ENCODE results near the gene TANGO6.

TANGO6 gene

GRCh38 chr16:68843482-68844210, at the start of gene TANGO6:
TSS of gene TANGO6 (plus strand) at chr16:68843531. CDS start at chr16:68843618, 87 bp downstream.
- peak; percentile 81 to 88 for DNase-seq (ENCODE audit: low read depth in 1 of 2, low spot score in 1 of 2)

DNA sequence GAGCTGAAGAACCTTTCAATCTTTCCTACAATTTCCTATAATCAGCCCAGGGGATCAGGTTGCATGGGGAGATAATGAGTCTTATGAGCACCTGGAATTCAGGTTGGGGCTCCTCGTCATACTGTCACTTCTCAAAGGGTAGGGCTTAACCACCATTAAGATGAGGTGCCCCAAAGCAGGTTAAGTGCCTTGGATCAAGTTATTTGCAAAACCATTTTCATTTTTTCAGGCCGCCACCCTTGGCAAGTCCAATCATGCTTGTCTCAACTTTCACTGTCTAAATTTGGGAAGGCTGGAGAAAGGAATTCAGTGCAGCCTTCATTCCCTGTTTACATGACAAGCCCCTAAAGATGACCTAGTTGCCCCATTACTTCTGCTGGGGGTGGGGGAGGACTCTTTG, 44.9 kb upstream of the TANGO6 start:
- DNase-seq (ENCODE audit: low read depth in 1 of 2, low spot score in 1 of 2), result no peak

DNA sequence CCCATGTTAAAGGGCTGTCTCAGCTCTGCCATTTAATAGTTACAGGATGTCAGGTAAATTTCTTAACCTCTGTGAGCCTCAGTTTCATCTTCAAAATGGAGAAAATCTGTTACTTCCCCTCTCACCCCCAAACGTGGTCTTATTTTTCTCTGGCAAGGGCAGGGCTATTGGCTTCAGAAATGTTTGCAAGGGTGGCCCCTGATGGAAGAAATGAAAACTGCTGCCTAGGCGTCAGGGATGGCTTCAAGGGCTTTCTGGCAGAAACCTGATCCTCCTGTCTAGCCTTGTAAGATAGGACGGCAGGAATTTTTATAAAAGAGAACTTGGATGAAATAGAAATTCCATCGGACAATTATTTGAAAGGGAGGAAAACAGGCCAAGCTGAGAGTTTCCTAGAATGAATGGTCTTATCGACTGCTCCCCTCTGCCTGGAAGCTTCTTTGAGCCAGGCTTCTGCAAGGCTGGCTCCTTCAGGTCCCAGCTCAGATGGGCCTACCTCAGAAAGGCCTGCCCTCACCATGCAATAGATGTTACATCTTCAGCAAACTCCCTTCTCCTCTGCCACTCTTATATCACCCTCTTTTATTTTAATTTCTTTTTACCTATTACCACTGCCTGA, 43.0 kb upstream of the TANGO6 start:
- peak in 1 of 2 donors; percentile 13 for DNase-seq (ENCODE audit: low read depth in 1 of 2, low spot score in 1 of 2)

- DNase-seq (ENCODE audit: low read depth in 1 of 2, low spot score in 1 of 2), result no peak
Observed at GRCh38 chr16:68802190-68802589, 41.1 kb upstream of the TANGO6 start.

- no peak for DNase-seq (ENCODE audit: low read depth in 1 of 2, low spot score in 1 of 2)
Observed at GRCh38 chr16:68806422-68806821, 36.9 kb upstream of the TANGO6 start.

DNA sequence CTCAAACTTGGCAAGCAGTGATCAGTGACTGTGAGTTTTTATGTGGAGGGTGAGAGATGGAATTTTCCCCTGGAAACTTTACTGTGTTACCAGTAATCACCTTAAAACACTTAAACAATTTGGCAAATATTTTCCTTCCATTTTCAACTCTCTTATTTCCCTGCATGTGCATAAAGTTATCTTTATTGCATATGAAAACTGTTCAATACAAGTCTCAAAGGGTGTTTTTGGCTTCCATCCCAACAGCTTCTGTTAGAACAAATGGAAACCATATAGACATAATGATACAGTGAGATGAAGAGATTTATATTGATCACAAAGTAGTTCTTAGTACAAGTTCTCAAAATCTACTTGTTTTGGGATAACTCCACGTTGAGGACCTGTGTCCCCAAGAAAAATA, 36.4 kb upstream of the TANGO6 start:
- no peak for DNase-seq (ENCODE audit: low read depth in 1 of 2, low spot score in 1 of 2)

DNA sequence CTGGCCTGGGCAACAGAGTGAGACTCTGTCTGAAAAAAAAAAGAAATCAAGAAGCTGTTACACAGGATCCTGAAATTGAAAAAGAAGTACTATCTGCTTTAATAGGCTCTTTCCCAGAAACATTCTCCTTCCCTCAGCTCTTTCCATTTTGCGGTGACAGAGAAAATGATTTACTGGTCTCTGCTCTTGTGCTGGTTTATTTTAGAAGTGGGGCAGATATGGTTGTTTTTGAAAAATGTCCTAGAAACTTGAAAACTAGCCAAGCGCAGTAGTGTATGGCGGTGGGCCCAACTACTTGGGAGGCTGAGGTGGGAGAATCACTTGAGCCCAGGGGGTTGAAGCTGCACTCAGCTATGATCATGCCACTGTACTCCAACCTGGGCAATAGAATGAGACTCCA, 28.8 kb upstream of the TANGO6 start:
- DNase-seq (ENCODE audit: low read depth in 1 of 2, low spot score in 1 of 2), result no peak

DNA sequence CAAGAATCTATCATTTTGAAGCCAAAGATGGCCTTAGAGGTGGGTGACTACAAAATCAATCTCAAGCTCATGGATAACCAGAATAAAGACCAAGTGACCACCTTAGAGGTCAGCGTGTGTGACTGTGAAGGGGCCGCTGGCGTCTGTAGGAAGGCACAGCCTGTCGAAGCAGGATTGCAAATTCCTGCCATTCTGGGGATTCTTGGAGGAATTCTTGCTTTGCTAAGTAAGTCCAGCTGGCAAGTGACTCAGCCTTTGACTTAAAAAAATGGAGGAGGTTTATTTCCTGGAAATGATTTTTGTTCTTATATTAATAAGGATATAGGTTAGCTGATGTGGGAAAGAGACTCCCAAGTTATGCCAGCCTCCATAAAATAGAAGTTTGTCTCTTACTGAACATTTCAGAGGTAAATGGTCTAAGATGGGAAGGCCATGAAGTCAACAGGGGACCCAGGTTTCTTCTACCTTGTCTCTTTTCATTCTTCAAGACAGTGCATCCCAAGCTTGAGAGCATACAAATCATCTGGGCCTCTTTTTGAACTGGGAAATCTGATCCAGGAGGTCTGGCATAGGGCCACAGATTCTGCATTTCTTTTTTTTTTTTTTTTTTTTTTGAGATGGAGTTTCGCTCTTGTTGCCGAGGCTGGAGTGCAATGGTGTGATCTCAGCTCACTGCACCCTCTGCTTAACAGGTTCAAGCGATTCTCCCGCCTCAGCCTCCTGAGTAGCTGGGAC, 19.8 kb upstream of the TANGO6 start:
- DNase-seq (ENCODE audit: low read depth in 1 of 2, low spot score in 1 of 2), result no peak

GRCh38 chr16:68825427-68825826, 17.9 kb upstream of the TANGO6 start:
- DNase-seq (ENCODE audit: low read depth in 1 of 2, low spot score in 1 of 2), result no peak

GRCh38 chr16:68826652-68827051, 16.7 kb upstream of the TANGO6 start:
- DNase-seq (ENCODE audit: low read depth in 1 of 2, low spot score in 1 of 2), result no peak

DNA sequence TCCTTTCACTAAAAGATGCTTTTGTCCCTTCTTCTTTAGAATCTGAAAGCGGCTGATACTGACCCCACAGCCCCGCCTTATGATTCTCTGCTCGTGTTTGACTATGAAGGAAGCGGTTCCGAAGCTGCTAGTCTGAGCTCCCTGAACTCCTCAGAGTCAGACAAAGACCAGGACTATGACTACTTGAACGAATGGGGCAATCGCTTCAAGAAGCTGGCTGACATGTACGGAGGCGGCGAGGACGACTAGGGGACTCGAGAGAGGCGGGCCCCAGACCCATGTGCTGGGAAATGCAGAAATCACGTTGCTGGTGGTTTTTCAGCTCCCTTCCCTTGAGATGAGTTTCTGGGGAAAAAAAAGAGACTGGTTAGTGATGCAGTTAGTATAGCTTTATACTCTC, 10.1 kb upstream of the TANGO6 start:
- no peak for DNase-seq (ENCODE audit: low read depth in 1 of 2, low spot score in 1 of 2)

DNA sequence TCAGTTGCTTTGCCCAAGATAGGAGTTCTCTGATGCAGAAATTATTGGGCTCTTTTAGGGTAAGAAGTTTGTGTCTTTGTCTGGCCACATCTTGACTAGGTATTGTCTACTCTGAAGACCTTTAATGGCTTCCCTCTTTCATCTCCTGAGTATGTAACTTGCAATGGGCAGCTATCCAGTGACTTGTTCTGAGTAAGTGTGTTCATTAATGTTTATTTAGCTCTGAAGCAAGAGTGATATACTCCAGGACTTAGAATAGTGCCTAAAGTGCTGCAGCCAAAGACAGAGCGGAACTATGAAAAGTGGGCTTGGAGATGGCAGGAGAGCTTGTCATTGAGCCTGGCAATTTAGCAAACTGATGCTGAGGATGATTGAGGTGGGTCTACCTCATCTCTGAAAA, 8.8 kb upstream of the TANGO6 start:
- DNase-seq (ENCODE audit: low read depth in 1 of 2, low spot score in 1 of 2), result no peak

- DNase-seq (ENCODE audit: low read depth in 1 of 2, low spot score in 1 of 2), result no peak
Observed at GRCh38 chr16:68835970-68836369, 7.4 kb upstream of the TANGO6 start.

GRCh38 chr16:68839831-68840230, 3.5 kb upstream of the TANGO6 start:
- DNase-seq (ENCODE audit: low read depth in 1 of 2, low spot score in 1 of 2), result no peak

DNA sequence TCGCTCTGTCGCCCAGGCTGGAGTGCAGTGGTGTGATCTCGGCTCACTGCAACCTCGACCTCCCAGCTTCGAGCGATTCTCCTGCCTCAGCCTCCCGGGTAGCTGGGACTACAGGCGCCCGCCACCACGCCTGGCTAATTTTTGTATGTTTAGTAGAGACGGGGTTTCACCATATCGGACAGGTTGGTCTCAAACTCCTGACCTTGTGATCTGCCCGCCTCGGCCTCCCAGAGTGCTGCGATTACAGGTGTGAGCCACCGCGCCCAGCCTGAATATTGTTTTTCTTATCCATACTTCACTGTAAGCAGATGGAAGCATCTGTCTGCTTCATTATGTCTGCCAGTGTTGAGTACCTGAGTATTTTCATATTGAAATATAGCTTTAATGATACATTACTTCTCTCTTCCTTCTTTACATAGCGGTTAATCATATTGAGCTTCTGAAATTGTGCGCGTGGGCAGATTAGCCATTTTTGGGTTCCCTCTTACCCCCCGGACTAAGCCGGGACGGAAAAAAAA, 308 bp upstream of the TANGO6 start:
- DNase-seq (ENCODE audit: low read depth in 1 of 2, low spot score in 1 of 2), result peak in 1 of 2 donors; percentile 2

DNA sequence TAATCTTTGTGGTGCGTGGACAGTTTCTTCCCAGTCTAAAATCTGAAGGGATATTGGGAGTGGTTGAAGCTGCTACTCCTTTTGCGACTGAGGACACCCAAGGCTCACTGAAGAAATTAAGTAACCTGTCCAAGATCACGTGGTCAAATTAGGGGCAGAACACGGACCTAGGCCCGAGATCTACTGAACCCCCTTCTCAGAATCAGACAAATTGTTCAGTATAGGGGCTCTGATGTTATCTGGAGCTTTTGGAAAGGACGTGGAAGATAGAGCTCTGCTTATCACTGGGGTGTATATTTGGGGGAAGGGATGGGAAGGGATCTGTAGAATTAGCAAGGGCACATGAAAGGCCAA, 857 bp downstream of the TANGO6 start:
- DNase-seq (ENCODE audit: low read depth in 1 of 2, low spot score in 1 of 2), result no peak

DNA sequence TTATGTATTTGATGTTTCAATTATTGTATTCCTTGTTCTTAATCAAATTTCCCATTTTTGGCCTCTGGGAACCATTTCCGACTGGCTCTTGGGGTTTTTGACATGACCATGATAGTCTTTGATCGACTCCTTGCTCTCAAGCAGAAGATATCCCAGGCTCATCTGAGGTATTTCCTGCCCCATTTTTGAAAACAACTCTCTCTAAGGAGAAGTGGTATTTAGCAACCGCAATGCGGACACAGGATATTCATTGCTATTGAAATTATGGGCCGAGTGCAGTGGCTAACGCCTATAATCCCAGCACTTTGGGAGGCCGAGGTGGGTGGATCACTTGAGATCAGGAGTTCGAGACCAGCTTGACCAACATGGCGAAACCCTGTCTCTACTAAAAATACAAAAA, 5.5 kb downstream of the TANGO6 start:
- DNase-seq (ENCODE audit: low read depth in 1 of 2, low spot score in 1 of 2), result no peak

DNA sequence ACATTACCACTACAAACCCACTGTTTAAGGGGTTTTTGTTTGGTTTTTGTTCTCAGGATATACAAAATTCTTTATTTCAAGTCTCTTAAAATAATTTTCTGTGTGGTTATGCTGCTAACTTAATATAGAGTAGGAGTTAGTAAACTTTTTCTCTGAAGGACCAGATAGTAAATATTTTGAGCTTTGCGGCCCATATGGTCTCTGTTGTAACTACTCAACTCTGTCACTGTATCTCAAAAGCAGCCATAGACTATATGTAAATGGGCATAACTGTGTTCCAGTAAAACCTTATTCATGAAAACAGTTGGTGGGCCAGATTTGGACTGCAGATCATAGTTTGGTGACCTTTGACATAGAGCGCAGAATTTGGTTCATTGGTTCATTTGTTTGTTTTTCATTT, 7.2 kb downstream of the TANGO6 start:
- DNase-seq (ENCODE audit: low read depth in 1 of 2, low spot score in 1 of 2), result no peak

- no peak for DNase-seq (ENCODE audit: low read depth in 1 of 2, low spot score in 1 of 2)
Observed at GRCh38 chr16:68851601-68852000, 8.3 kb downstream of the TANGO6 start.

GRCh38 chr16:68857479-68857878, 14.1 kb downstream of the TANGO6 start:
- no peak for DNase-seq (ENCODE audit: low read depth in 1 of 2, low spot score in 1 of 2)

GRCh38 chr16:68859828-68860227, 16.5 kb downstream of the TANGO6 start:
- no peak for DNase-seq (ENCODE audit: low read depth in 1 of 2, low spot score in 1 of 2)
